Embryonic facial prominence (tissue), 1 donor: ENCODE measurements around the gene TRAPPC4.

Experiments used
- DNase-seq: peaks from one replicate; pipeline ENCODE4 v3.0.0-alpha.2; 2016; ENCODE audit errors: extremely low spot score

TRAPPC4 gene

DNA sequence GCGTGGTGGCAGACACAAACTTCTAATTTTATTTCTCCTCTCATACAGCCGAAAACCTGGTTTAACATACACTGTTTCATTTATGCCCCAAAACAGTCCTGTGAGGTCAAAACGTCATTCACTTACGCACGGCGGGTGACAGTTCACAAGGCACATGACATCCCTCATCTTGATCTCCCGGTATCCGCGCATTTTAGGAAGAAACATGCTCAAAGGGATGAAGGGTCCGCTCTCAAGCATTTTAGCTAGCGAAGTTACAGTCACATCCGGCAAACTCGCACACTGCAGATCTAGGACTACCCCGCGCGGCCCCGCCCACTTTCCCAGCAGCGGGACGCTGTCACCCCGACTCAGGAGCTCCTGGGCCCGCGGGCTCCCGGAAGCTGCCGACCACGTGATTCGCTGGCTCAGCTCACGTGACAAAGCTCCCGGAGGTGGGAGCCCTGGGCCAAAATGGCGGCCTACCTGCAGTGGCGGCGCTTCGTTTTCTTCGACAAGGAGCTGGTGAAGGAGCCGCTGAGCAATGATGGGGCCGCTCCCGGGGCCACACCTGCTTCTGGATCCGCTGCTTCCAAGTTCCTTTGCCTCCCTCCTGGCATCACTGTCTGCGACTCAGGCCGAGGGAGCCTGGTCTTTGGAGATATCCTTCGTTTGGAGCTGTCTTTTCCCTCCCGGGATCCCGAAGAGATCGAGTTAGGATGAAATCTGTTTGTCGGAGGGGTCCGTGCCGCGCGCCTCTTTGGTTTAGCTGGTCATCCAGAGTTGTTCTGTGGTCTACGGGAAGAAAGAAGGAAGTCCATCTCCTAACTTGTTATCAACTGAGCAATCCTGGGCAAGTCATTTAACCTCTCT, 49.0 kb downstream of the TRAPPC4 start, which contains the start of gene VPS11:
VPS11 (plus strand) TSS at position 448 of the 852 bp plus-strand sequence; CDS start at position 454, 6 bp downstream.
- peak; percentile 94 for DNase-seq
